MCF 10A (cell line): ENCODE results near the gene FRMD4B. TPM values are rescaled to one million over a fixed set of nuclear protein-coding genes. Genes with fewer than 3 reads are reported as not detected.
A peak's percentile ranks its signal among the peaks of the same experiment; 100 is the strongest.

ENCODE experiments used
- BruUV-seq: library from RNA; stranded (reverse); fragments of 400-500 nt; replicated peaks from 2 replicates; lab custom pipeline; 2021; lab: Mats Ljungman, UMichigan
- CTCF ChIA-PET: fragments of 300-600 bp; sonication (Branson Sonifier 250); formaldehyde crosslinking; extraction: SDS; loops from one replicate; lab custom pipeline; 2021; ENCODE audit warnings: antibody characterized with exemption, inconsistent platforms; lab: Yijun Ruan, JAX
- POLR2A ChIA-PET: fragments of 300-600, 350-650 bp; sonication (Branson Sonifier 250); formaldehyde crosslinking; extraction: SDS; loops from one replicate; lab custom pipeline; 2020; ENCODE audit warnings: antibody characterized with exemption, inconsistent platforms; lab: Yijun Ruan, JAX
- DNase-seq: peaks from one replicate; pipeline ENCODE4 v3.0.0-alpha.2; 2018; ENCODE audit not compliant: unreplicated experiment
- H3K27ac Mint-ChIP-seq: one replicate; pipeline ENCODE4 v1.8.0; 2022; ENCODE audit warnings: mild to moderate bottlenecking, low read depth, mixed read lengths; ENCODE audit not compliant: unreplicated experiment
- H3K27me3 Mint-ChIP-seq: one replicate; pipeline ENCODE4 v1.8.0; 2022; ENCODE audit warnings: mixed read lengths; ENCODE audit not compliant: insufficient read depth, unreplicated experiment
- H3K36me3 Mint-ChIP-seq: one replicate; pipeline ENCODE4 v1.8.0; 2022; ENCODE audit warnings: mild to moderate bottlenecking, moderate library complexity, mixed read lengths; ENCODE audit not compliant: insufficient read depth, unreplicated experiment
- H3K4me1 Mint-ChIP-seq: one replicate; pipeline ENCODE4 v1.8.0; 2022; ENCODE audit warnings: mixed read lengths; ENCODE audit not compliant: insufficient read depth, unreplicated experiment
- H3K4me3 Mint-ChIP-seq: one replicate; pipeline ENCODE4 v1.8.0; 2022; ENCODE audit warnings: mild to moderate bottlenecking, moderate library complexity, mixed read lengths; ENCODE audit not compliant: unreplicated experiment
- H3K9me3 Mint-ChIP-seq: one replicate; pipeline ENCODE4 v1.8.0; 2022; ENCODE audit warnings: mixed read lengths; ENCODE audit not compliant: unreplicated experiment
- intact Hi-C: fragments of 100-400 bp; cut with micrococcal nuclease; formaldehyde crosslinking; loops from 2 replicates; pipeline ENCODE4 v1.14.1; 2022
- total RNA-seq: library from RNA; stranded (reverse); gene quantifications from 2 replicates; pipeline ENCODE4 v1.2.3, GENCODE V29; 2022
- TF ChIP-seq, protein P1 (sequence below): fragments of 200-600 bp; IDR thresholded peaks from one replicate; pipeline ENCODE4 v1.8.0; 2022; ENCODE audit warnings: antibody characterized with exemption, mild to moderate bottlenecking; ENCODE audit not compliant: unreplicated experiment

FRMD4B gene
- total RNA-seq, 1 experiment from 2014 or later, result 39.0 TPM

DNA sequence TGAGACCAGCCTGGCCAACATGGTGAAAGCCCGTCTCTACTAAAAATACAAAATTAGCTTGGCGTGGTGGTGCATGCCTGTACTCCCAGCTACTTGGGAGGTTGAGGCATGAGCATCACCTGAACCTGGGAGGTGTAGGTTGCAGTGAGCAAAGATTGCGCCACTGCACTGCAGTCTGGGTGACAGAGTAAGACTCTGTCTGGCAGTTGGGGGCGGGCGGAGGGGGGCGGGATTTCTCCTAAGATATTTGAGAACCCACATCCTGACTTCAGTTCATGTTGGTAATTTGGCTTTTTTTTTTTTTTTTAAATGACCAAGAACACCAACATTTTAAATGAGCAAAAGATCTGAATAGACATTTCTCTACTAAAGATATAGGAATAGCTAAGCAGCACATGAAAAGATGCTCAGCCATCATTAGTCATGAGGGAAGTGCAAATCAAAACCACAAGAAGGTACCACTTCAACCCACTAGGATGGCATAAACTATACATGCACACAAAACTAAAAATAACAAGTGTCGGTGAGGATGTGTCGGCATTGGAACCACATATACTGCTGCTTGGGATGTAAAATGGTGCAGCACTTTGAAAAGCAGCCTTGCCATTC lies 187.9 kb downstream of the FRMD4B start:
- ChIA-PET POLR2A (interaction anchor here (2.4 to 6.9 kb wide), 4 partner anchors 14 to 46 kb away, joined by 7 to 47 read pairs (median 14); no protein-coding TSS in a partner anchor), CTCF (interaction anchor here (1.7 to 3.7 kb wide), 5 partner anchors 16 to 108 kb away, joined by 4 to 25 read pairs (median 6); no protein-coding TSS in a partner anchor)
- H3K4me3 Mint-ChIP-seq, result peak overlapping the region; percentile 75
- TF ChIP-seq, protein P1, sequence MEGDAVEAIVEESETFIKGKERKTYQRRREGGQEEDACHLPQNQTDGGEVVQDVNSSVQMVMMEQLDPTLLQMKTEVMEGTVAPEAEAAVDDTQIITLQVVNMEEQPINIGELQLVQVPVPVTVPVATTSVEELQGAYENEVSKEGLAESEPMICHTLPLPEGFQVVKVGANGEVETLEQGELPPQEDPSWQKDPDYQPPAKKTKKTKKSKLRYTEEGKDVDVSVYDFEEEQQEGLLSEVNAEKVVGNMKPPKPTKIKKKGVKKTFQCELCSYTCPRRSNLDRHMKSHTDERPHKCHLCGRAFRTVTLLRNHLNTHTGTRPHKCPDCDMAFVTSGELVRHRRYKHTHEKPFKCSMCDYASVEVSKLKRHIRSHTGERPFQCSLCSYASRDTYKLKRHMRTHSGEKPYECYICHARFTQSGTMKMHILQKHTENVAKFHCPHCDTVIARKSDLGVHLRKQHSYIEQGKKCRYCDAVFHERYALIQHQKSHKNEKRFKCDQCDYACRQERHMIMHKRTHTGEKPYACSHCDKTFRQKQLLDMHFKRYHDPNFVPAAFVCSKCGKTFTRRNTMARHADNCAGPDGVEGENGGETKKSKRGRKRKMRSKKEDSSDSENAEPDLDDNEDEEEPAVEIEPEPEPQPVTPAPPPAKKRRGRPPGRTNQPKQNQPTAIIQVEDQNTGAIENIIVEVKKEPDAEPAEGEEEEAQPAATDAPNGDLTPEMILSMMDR, result no peak
- no peak for DNase-seq
- H3K4me1 Mint-ChIP-seq, result peaks cover 11% of the 10 kb centered on the region
- H3K36me3 Mint-ChIP-seq, result peaks cover 49% of the 10 kb centered on the region
- intact Hi-C loops, result no loop called here
- H3K9me3 Mint-ChIP-seq, result no peaks in the 10 kb centered on the region
- peak overlapping the region; percentile 93 for H3K27ac Mint-ChIP-seq
- BruUV-seq, result no TSS peak
- H3K27me3 Mint-ChIP-seq, result no peaks in the 10 kb centered on the region

DNA sequence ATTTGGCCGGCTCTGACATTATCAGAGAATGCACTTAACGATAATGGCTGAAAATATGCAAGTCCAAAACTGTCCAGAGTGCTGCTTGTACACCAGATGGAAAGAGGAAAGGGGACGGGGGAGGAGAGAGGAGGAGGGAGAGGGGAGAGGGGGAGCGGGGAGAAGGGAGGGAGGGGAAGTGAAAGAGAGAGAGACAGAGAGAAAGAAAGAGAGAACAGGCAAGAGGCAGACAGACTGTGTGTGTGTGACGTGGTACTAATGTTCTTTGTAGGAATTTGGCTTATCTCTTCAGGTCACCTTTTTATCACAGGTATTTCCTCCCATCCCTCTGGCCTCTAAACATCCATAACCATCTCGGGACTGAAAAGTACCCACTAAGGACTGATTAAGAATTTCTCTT lies 188.4 kb downstream of the FRMD4B start:
- peaks cover 11% of the 10 kb centered on the region for H3K4me1 Mint-ChIP-seq
- H3K27ac Mint-ChIP-seq, result no peak overlapping the region
- H3K36me3 Mint-ChIP-seq, result peaks cover 55% of the 10 kb centered on the region
- BruUV-seq, result no TSS peak
- intact Hi-C loops, result no loop called here
- TF ChIP-seq, protein P1, result no peak
- H3K4me3 Mint-ChIP-seq, result no peak overlapping the region
- no peak for DNase-seq
- ChIA-PET POLR2A (no interaction called here), CTCF (interaction anchor here (0.7 to 3.7 kb wide), 5 partner anchors 15 to 223 kb away, joined by 3 to 25 read pairs (median 5); no protein-coding TSS in a partner anchor)
- H3K9me3 Mint-ChIP-seq, result no peaks in the 10 kb centered on the region
- H3K27me3 Mint-ChIP-seq, result no peaks in the 10 kb centered on the region

DNA sequence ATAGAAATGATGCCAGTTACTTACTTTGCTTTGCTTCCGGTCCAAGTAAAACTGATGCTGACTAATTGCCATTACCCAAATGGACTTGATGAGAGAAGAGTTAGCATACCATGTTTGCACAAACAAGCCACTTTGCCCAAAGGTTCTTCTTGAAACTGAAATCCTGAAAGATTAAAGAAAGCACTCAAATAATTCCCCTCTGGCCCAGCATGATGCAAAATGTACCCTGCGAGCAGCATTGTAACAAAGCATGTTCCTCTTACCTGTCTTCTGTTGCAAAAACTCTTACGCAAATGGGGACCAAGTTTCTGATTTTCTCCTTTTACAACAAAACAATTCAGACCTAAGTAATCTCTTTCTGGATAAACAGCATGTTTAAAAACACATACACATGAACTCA lies 189.0 kb downstream of the FRMD4B start:
- POLR2A ChIA-PET, result no interaction called here
- Mint-ChIP-seq H3K9me3 (no peaks in the 10 kb centered on the region), H3K4me1 (peaks cover 11% of the 10 kb centered on the region), H3K27ac (no peak overlapping the region), H3K27me3 (no peaks in the 10 kb centered on the region), H3K4me3 (no peak overlapping the region), H3K36me3 (peaks cover 61% of the 10 kb centered on the region)
- CTCF ChIA-PET, result interaction anchor here (0.7 to 2.3 kb wide), 3 partner anchors 14 to 224 kb away, joined by 3 to 4 read pairs (median 3); no protein-coding TSS in a partner anchor
- DNase-seq, result no peak
- intact Hi-C loops, result no loop called here
- TF ChIP-seq, protein P1, result no peak
- BruUV-seq, result no TSS peak

DNA sequence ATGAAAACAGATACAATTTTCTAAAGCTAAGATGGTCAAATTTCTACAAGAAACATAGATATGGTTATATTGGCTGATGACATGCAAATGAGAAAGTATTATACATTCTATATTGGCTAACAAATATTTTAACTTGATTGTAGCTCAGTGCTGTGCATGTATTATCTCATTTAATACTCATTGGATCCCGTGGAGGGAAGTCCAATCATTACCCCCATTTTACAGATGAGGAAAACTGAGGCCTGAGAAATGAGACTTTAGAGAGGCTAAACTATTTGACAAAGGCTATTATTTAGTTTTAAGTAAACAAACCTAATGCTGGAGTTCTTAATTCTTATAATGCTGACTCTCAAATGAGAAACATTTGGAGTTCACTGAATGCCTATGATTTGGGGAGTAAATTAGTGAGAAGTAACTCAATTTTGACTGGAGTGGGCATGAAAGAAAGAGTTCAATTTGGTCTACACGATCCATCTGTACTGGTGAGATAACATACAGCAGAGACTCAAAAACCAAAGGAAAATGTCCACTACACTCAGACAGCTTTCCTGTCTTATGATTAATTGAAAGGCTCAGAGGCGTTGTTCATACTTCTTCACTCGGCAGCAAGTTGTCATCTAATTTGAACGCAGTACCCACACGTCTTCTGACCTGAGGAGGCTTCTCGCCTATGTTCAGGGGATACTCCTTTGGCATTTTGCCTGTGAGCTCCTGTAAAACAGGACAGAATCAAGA lies 191.3 kb downstream of the FRMD4B start:
- no TSS peak for BruUV-seq
- no peak overlapping the region for H3K27ac Mint-ChIP-seq
- no peaks in the 10 kb centered on the region for H3K4me1 Mint-ChIP-seq
- no peak overlapping the region for H3K4me3 Mint-ChIP-seq
- no peaks in the 10 kb centered on the region for H3K27me3 Mint-ChIP-seq
- intact Hi-C loops, result no loop called here
- ChIA-PET CTCF (interaction anchor here (0.6 to 2.1 kb wide), 4 partner anchors 15 to 112 kb away, joined by 3 to 10 read pairs (median 4); no protein-coding TSS in a partner anchor), POLR2A (interaction anchor here (0.7 to 1.3 kb wide), 2 partner anchors 13 to 16 kb away, joined by 3 read pairs; no protein-coding TSS in a partner anchor)
- DNase-seq, result no peak
- TF ChIP-seq, protein P1, result no peak
- H3K36me3 Mint-ChIP-seq, result peaks cover 75% of the 10 kb centered on the region
- no peaks in the 10 kb centered on the region for H3K9me3 Mint-ChIP-seq
